ENCODE data around the gene DNM3. TPM values are rescaled to one million over a fixed set of nuclear protein-coding genes. Genes with fewer than 3 reads are reported as not detected.

DNM3 gene
- total RNA-seq, 1 experiment from 2014 or later, result 1.7 TPM

DNA sequence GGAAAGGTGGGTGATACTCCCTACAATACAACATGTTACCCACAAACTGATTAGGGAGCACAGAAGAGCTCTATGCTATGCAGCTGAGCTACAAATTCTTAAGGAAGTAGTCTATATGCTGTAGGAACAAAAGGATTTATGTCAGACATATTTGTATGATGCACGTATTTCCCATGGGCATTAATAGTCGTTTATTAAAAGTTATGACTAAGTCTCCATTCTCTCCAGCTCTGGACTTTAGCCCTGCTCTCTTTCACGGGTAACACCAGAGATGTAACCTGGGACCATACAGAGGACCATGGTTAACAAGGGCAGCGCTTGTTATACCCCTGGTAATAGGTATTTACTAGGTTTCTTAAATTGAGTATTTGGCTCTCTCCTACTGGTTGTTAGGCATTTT lies 411.0 kb downstream of the DNM3 start:
- in situ Hi-C loops (cut with HindIII; ENCODE audit: low pct_unique_long_range_greater_than_20kb, low sequenced_read_pairs), result no loop called here
- DNase-seq (ENCODE audit: low read depth), result no peak

DNA sequence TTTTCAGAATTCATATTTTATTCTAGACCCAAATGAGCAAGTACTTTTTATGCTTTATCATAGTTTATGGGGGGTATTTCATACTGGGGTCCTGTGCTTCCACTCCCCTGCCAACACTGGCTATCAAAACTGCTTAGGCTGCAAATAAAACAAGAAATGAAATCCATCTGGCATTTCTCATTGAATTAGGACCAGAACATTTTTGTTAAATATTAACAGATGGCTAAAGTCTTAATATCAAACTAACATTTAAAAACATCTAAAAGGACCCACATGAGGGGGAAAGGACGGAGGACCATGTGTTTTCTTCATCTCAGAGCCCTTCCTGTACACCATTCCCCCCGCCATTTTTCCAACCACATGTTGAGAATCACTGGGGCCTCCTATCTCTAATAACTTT lies 411.7 kb downstream of the DNM3 start:
- in situ Hi-C loops (cut with HindIII; ENCODE audit: low pct_unique_long_range_greater_than_20kb, low sequenced_read_pairs), result no loop called here
- DNase-seq (ENCODE audit: low read depth), result no peak

DNA sequence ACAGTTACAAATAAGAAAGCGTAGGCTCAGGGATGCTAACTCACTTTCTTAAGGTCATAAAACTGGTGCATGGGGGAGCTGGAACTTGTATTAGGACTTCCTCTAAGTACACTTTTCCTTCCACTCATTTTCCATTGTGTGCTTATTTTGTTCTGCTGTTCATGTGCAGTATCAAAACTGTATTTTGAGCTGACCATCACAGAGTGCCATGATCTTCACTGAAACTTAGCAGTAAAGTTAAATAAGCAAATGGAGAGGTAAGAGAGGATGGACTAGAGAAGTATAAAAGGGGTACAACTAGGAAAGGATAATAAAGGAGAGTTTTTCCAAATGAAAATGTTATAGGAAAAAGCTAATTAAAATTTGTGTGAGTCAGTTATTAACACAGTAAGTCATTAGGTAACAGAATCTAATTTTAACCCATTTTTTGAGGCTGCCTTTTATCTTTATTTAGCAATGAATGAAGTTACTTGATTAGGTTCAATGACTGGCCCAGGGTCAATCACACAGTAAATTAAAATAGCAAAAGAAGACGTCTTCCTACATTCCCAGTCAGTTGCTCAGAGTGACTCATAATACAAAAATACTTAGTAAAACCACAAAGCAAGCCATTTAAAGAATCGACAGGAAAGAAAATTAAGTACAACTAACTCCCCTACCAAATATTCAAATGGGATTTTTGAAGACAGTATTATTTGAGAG lies 413.4 kb downstream of the DNM3 start:
- in situ Hi-C loops (cut with HindIII; ENCODE audit: low pct_unique_long_range_greater_than_20kb, low sequenced_read_pairs), result no loop called here

DNA sequence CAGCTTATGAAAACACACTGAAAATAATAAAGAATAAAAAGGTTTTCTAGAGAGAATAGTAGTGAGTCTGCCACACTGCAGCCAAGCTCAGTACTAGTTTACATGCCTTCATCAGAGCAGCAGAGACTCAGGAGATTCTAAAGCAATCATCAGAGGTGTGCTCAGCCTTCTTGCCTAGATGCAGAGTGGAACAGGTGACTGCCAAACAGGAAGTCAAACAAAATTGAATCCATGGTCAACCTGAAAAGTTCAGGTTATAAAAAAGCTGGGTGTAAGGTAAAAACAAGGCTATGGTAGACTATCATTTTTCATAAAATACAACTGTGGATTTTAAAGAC lies 413.9 kb downstream of the DNM3 start:
- no peak for DNase-seq (ENCODE audit: low read depth)
- in situ Hi-C loops (cut with HindIII; ENCODE audit: low pct_unique_long_range_greater_than_20kb, low sequenced_read_pairs), result no loop called here

More for the DNA sequence above, 413.4 kb downstream of the DNM3 start:
- peak; percentile 90 for DNase-seq (ENCODE audit: low read depth)

DNA sequence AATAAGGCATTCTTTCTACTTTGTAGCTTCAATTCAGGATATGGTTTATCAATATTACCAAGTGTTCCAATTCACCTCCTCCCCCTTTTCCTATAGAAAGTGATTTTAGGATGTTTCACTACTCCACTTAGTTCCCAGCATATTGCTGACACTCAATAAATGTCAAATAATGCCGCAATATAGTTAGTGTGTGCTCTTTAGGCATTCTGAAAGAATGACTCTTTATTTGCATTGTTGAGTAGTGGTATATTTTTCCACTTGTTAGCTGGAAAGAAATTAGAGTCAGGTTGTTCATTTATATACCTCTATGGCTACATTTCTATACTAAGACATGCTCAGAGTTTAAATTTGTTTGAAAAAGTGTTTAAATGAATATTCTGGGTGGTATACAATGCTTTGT lies 424.6 kb downstream of the DNM3 start:
- in situ Hi-C loops (cut with HindIII; ENCODE audit: low pct_unique_long_range_greater_than_20kb, low sequenced_read_pairs), result no loop called here
- no peak for DNase-seq (ENCODE audit: low read depth)

DNA sequence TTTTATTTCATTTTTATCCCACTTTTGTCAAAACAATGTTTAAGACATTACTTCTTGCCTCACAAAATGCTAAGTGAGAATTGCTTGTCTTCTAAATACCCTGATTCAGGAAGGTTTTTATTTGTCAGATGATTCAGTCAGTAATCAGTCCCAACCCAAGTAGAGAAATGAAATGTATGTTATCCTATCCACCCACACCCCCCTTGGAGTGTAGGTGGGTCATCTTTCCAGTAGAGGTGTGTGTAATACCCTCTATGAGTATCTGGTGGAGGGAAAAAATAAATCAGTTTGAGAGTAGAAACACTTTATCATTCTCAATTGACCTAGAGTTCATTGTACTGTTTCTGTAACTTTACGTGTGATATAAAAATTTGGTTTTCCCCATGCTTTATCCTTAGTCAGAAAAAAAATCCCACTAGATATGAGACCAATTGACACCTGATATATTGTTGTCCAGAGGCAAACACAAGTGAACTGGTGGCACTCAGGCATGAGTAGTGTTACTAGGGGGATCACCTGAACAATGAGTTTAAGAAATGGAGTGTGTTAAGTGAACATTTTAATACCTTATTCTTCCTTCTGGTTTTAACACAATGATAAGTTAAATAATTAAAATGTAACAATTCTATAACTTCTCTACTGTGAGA lies 425.4 kb downstream of the DNM3 start:
- in situ Hi-C loops (cut with HindIII; ENCODE audit: low pct_unique_long_range_greater_than_20kb, low sequenced_read_pairs), result no loop called here
- DNase-seq (ENCODE audit: low read depth), result no peak

DNA sequence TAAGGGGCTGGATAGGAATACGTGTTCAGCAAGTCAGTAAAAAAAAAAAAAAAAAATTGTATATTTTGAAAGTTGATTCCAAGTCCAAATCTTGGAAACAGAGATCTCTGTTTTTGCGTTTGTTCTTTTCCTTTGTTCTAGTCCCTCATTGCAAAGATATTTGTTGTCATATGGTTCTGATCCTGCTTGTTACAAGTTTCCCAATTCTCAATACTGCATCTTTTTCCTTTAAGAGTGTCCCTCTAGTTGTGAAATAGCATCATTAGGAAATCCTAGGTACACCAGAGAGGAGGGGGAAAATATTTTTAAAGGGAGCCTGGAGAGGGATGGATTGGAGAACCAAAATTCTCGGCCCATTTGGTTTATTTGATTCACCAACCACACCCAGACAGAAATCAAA lies 426.9 kb downstream of the DNM3 start:
- DNase-seq (ENCODE audit: low read depth), result no peak
- in situ Hi-C loops (cut with HindIII; ENCODE audit: low pct_unique_long_range_greater_than_20kb, low sequenced_read_pairs), result no loop called here

DNA sequence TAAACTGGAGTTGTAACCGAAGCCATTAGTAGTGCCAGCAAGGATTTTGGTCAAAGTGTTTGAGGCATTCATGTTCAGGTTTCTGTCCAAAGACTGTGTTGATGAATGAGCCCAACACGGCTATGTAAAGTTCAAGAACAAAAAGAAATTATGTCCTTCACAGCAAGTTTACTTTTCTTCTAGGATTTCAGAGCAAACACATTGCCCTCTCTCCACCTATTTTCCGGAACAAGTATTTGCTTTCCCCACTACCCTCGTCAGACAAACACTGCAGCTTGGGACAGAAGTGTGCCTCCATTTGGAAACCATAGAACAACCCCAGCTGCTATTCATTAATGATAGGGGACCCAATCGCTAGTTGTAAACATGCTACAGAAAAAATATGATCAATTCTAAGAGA lies 427.8 kb downstream of the DNM3 start:
- in situ Hi-C loops (cut with HindIII; ENCODE audit: low pct_unique_long_range_greater_than_20kb, low sequenced_read_pairs), result no loop called here
- no peak for DNase-seq (ENCODE audit: low read depth)

DNA sequence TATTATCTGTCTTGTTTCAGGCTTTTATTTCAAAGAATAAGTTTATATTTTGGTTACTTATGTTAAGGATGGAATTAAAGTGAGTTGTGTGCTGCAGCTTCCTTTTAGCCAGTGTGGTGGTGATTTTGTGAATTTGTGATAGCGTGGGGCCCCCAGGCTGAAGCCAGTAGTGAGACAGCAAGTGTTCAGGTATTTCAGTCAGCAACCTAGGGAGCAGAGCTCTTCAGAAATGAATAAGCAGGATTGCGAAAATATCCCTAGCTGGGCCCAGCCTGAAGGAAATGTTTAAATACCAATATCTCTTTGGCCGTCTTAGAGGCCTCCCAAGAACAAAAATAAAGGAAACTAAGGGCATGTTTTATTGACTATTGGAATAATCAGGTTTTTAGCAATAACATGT lies 428.3 kb downstream of the DNM3 start:
- no peak for DNase-seq (ENCODE audit: low read depth)
- in situ Hi-C loops (cut with HindIII; ENCODE audit: low pct_unique_long_range_greater_than_20kb, low sequenced_read_pairs), result no loop called here

DNA sequence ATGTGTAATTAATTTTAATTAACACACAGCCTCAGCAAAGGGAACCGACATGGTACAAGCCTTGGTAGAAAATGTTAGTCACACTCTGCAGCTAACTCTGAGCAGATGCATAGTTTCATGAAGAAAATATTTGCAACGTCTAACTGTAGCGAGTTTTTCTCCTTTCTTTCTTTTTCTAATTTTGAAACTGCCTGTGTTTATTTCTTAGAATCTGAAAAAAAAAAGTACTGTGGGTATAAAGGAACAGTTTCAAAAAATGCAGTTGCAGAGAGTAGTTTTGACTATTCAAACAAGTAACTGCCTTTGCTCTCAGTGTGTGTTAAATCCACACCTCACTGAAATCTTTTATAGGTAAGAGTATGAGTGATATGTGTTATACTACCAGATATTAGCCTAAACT lies 429.3 kb downstream of the DNM3 start:
- DNase-seq (ENCODE audit: low read depth), result no peak
- in situ Hi-C loops (cut with HindIII; ENCODE audit: low pct_unique_long_range_greater_than_20kb, low sequenced_read_pairs), result no loop called here

DNA sequence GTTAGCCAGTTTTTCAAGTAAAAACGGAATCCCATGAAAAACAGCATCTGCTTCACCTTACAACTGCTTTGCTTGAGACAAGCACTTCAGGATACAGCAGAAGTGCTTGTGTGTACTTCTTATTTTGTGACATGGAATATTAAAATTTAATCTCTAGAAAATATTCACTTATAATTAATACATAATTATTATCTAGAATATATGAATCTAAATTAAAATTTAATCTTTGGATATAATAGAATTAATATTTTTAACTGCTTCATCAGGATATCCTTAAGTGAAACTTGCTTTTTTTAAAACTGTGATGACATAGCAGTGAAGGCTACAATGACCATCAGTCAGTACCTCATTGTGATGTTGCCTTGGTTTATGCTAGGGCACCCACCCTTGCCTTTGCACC lies 430.8 kb downstream of the DNM3 start:
- in situ Hi-C loops (cut with HindIII; ENCODE audit: low pct_unique_long_range_greater_than_20kb, low sequenced_read_pairs), result no loop called here
- DNase-seq (ENCODE audit: low read depth), result no peak

DNA sequence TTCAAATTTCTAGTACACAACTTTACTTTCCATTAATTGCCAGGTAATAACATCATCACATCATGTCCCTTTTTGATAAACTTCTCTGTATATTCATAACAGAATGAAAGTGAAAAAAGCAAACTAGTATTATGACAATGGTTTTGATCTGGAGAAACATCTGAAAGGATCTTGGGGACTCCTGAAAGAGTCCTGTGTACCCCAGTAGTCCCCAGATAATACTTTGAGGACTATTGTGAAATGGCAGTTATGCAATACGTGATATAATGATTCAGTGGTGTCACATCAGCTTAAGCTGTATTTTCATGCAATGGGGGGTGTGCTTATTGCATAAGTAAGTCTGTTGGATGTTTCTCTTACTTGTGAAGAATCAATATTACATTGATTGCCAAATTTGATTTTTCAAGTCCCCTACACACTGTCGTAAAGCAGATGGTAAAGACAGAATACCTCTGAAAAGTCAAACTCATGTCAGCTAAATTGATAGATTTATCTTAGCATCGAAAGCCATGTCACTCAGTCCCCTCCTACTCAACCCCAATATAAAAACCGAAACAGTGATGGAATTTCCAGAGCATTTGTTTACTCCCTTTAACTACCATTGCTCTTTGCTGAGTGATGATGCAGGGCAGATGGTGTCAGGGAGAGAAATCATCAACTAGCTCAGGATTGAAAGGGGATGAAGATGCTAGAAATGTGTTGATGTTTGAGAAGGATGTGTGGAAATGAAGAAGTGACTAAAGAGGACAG lies 432.5 kb downstream of the DNM3 start:
- no peak for DNase-seq (ENCODE audit: low read depth)
- in situ Hi-C loops (cut with HindIII; ENCODE audit: low pct_unique_long_range_greater_than_20kb, low sequenced_read_pairs), result no loop called here

DNA sequence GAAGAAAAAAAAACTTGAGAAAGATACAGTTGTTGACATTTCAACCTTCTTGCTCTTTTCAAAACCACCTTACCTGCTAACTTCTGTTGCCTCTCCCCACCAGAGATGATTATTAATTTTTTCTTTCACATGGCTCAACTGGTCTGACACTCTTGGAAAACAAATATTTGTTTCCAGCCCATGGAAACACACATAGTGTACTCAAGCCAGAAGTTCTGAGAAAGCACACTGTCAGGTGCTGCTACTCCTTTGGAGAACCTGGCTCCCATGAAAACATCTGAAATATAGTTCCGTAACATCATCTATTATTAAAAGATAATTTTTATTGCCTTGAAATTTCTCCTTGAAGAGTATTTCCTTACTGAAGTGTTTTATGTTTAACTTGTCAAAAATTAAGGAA lies 434.2 kb downstream of the DNM3 start:
- in situ Hi-C loops (cut with HindIII; ENCODE audit: low pct_unique_long_range_greater_than_20kb, low sequenced_read_pairs), result no loop called here
- no peak for DNase-seq (ENCODE audit: low read depth)

DNA sequence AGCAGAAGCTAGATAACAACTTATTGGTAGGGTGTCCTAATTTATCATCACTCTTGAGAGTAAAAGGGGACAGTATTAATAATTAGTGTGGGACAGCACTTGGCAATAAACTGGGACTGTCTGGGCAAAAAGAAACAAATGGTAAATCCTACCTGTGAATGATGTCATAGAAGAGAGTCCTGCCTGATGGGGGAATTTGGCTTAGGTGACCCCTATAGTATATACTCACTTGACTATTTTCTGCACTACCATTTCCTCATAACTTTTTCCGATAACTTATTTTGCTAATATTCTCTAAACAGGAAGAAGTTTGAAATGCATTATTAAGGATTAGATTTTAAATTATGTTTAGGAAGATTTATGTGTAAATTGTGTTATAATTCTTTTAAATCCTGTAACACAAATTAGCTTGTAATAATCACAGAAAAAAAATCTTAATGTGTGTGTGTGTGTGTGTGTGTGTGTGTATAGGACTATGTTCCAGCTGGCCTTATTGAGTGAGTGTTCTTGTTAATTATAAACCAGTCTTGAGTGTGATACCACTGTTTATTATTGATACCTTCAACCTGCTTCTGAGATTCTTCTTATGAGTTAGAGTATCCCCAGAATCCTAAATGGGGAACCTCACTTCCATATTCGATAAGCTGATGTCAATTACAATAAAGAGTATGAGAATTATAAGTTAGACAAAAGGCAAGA lies 435.0 kb downstream of the DNM3 start:
- DNase-seq (ENCODE audit: low read depth), result no peak

DNA sequence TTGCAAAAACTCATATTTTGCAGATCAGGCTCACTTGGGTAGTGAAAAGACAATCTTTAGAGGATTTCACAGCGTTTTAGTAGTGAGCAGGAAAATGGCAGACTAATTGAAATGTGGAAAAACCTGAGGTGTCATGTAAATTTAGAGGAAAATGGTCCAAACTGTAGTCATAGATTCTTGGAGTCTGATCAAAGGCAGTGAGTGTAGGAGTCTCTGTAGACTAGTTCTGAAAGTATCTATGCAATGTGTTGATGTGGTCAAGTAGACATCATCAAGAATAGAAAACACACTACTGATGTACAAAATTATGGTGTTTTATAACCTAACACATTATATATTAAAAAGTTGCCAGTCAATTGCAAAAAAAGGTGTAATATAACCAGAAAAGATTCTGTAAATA lies 436.0 kb downstream of the DNM3 start:
- DNase-seq (ENCODE audit: low read depth), result no peak
- in situ Hi-C loops (cut with HindIII; ENCODE audit: low pct_unique_long_range_greater_than_20kb, low sequenced_read_pairs), result no loop called here

More for the DNA sequence above, 435.0 kb downstream of the DNM3 start:
- in situ Hi-C loops (cut with HindIII; ENCODE audit: low pct_unique_long_range_greater_than_20kb, low sequenced_read_pairs), result no loop called here

DNA sequence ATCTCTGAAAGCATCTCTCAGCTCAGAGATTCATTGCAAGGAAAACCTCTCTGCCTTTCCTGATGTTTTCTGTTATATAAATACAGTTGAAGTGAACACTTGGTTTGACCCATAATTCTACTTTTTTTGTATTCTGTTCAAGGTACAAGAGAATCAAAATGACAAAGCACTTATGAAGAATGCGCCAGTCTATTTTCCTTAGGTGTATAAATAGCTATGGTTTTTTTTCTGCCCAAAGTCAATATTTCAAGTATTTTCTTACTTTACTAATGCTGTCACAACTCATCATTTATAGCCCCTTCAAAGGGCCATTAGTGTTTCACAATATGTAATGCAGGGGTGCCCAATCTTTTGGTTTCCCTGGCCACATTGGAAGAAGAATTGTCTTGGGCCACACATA lies 436.7 kb downstream of the DNM3 start:
- in situ Hi-C loops (cut with HindIII; ENCODE audit: low pct_unique_long_range_greater_than_20kb, low sequenced_read_pairs), result no loop called here
- no peak for DNase-seq (ENCODE audit: low read depth)

DNA sequence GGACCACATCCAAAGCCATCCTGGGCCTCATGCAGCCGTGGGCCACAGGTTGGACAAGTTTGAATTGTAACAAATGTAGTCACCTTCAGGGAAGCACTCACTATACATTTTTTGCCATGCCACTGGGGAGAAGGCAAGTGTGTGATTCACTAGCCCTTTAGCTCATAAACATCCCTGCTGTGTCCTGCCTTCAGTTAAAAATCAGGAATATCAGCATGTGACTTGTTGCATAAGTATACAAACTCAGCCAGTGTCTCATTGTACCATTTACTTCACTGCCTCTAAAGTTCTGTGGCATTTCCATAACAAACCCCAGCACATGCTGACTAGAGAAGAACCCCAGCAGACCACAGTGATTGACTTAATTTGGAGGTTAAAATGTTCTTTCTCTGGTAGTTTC lies 437.2 kb downstream of the DNM3 start:
- no peak for DNase-seq (ENCODE audit: low read depth)
- in situ Hi-C loops (cut with HindIII; ENCODE audit: low pct_unique_long_range_greater_than_20kb, low sequenced_read_pairs), result no loop called here

DNA sequence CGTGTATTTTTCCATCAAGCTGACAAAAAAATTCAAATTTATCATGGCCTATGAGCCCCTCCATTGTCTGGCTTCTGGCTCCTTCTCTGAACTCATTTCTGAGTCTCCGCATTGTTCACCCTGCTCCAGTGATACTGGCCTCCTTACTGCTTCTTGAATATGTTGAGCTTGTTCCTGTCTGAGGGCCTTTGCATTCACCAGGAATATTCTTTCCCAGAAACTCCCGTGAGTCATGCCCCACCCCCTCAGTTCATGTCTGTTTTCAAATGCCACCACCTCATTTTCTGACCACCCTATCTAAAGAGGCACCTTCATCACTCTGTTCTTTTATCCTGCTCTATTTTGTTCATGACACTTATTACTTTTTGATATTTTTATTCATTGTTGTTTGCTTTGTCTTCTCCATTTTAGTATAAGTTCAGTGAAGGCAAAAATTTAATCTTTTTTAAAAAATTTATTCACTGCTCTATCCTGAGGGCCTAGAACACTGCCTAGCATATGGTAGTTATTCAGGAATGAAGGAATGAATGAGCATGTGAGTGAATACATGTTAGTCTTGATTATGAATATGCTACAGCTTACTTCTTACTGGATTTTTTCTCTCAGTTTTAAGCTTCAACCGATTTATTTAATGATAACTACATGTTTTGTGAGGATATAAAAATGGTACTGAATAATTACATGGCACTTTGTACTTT lies 438.8 kb downstream of the DNM3 start:
- DNase-seq (ENCODE audit: low read depth), result no peak
- in situ Hi-C loops (cut with HindIII; ENCODE audit: low pct_unique_long_range_greater_than_20kb, low sequenced_read_pairs), result no loop called here

DNA sequence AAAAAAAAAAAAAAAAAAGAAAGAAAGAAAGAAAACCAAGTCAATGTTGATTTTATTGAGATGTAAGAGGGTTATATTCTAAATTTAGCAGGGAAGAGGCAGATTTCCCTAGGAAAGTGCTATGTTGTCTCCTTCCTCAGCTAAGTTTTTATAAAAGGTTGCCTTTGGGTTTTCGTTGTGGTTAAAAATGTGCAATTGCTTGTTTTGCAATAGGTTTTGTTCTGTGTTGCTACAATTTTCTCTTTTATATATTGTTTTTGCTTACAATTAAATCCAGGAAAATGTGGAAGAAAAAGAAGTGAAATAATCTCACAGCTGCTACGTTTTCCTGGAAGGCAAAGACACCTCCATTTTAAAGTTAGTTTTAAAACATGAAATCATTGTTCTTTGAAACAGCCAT lies 442.5 kb downstream of the DNM3 start:
- in situ Hi-C loops (cut with HindIII; ENCODE audit: low pct_unique_long_range_greater_than_20kb, low sequenced_read_pairs), result no loop called here
- no peak for DNase-seq (ENCODE audit: low read depth)
